ENCODE results near the gene E2F2.

DNA sequence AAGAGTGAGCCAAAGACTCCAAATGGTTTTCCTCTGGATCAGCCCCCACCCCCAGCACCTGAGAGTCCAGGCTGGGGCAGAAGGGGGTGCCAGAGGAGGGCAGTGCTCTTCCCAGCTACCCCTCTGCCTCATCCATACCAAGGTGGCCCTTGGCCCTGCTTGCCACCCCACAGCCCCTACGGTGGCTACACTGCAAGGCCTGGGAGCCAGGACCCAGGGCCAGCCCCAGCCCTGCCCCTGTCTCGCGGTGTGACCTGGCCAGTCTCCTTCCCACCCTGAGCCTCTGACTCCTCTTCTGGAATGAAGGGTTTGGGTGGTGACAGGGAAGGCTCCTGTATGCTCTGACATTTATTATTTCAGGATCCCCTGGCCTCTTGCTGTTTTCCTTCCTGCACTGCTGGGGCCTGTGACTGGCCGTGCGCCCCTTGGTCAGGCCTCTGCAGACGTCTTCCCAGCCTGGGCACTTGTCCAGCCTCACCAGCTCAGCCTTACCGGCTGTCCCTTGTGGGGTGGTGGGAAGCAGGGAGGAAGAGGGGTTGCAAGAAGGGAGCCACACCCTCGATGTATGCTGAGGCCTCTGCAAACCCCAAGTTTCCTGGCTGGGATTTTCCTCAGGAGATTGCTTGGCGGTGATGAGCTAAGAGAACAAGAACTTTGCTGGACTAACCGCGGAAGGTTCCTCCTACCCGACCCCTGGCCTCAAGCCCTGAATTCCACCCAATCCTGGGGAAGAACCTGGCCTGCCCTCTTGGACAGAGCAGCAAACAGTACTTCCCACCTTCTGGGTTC lies 60.6 kb downstream of the E2F2 start:
- TF ChIP-seq, protein P1, sequence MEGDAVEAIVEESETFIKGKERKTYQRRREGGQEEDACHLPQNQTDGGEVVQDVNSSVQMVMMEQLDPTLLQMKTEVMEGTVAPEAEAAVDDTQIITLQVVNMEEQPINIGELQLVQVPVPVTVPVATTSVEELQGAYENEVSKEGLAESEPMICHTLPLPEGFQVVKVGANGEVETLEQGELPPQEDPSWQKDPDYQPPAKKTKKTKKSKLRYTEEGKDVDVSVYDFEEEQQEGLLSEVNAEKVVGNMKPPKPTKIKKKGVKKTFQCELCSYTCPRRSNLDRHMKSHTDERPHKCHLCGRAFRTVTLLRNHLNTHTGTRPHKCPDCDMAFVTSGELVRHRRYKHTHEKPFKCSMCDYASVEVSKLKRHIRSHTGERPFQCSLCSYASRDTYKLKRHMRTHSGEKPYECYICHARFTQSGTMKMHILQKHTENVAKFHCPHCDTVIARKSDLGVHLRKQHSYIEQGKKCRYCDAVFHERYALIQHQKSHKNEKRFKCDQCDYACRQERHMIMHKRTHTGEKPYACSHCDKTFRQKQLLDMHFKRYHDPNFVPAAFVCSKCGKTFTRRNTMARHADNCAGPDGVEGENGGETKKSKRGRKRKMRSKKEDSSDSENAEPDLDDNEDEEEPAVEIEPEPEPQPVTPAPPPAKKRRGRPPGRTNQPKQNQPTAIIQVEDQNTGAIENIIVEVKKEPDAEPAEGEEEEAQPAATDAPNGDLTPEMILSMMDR (IDR thresholded peaks at IDR 0.05; ENCODE audit: insufficient read depth, low read length, poor library complexity, severe bottlenecking) = no peak
- TF ChIP-seq EZH2phosphoT487 (conservative IDR thresholded peaks at IDR 0.05; ENCODE audit: low read length) = no peak

Measured in SU-DHL-6 (cell line).